Measurements from ENCODE around the gene NR2C2AP. TPM values are rescaled to one million over a fixed set of nuclear protein-coding genes. Genes with fewer than 3 reads are reported as not detected.

NR2C2AP gene
- total and polyA plus RNA-seq, 2 of the 13 experiments (the other 11 are each of a cell fraction or from before 2014, with no cell fraction given), result 12.2 to 26.8 TPM

- TF ChIP-seq ZNF558 (CRISPR knock-in tag; IDR thresholded peaks at IDR 0.05; ENCODE audit: borderline replicate concordance) (peak; percentile 62; the same call in 1 of the 2 replicates), SMYD3 (CRISPR knock-in tag; IDR thresholded peaks at IDR 0.05) (no peak), RXRB (CRISPR knock-in tag; IDR thresholded peaks at IDR 0.05; ENCODE audit: borderline replicate concordance) (peak; percentile 68), ISL2 (CRISPR knock-in tag; IDR thresholded peaks at IDR 0.05) (peak; percentile 64), KDM5B (CRISPR knock-in tag; IDR thresholded peaks at IDR 0.05; ENCODE audit: borderline replicate concordance) (peak; percentile 37; the same call in 1 of the 2 replicates), PAX8 (CRISPR knock-in tag; IDR thresholded peaks at IDR 0.05; ENCODE audit: borderline replicate concordance) (no peak), CTCF (CRISPR knock-in tag; IDR thresholded peaks at IDR 0.05) (no peak), MATR3 (CRISPR knock-in tag; IDR thresholded peaks at IDR 0.05) (no peak), IRF1 (CRISPR knock-in tag; IDR thresholded peaks at IDR 0.05; ENCODE audit: low read depth) (no peak), PHF21A (CRISPR knock-in tag; IDR thresholded peaks at IDR 0.05) (no peak), THAP7 (CRISPR knock-in tag; IDR thresholded peaks at IDR 0.05) (0 out of 2 replicates have a peak, but pooled peaks have one; percentile 41), ETS1 (CRISPR knock-in tag; IDR thresholded peaks at IDR 0.05) (0 out of 2 replicates have a peak, but pooled peaks have one; percentile 65), SPEN (CRISPR knock-in tag; IDR thresholded peaks at IDR 0.05; ENCODE audit: low read depth) (0 out of 2 replicates have a peak, but pooled peaks have one; percentile 29), ZFYVE20 (CRISPR knock-in tag; IDR thresholded peaks at IDR 0.05; ENCODE audit: borderline replicate concordance, low read depth) (no peak), HMG20B (CRISPR knock-in tag; conservative IDR thresholded peaks at IDR 0.05) (0 out of 2 replicates have a peak, but pooled peaks have one; percentile 37), FOXC1 (CRISPR knock-in tag; IDR thresholded peaks at IDR 0.05; ENCODE audit: borderline replicate concordance) (peak; percentile 52; the same call in 1 of the 2 replicates), ZBTB26 (CRISPR knock-in tag; IDR thresholded peaks at IDR 0.05; ENCODE audit: borderline replicate concordance) (peak; percentile 86; the same call in 1 of the 2 replicates), ATF7-NPFF (CRISPR knock-in tag; IDR thresholded peaks at IDR 0.05; ENCODE audit: low read depth) (peak; percentile 48; the same call in 1 of the 2 replicates), MXD3 (CRISPR knock-in tag; IDR thresholded peaks at IDR 0.05) (peak; percentile 82; the same call in 1 of the 2 replicates), POLR2AphosphoS5 (IDR thresholded peaks at IDR 0.05; ENCODE audit: low read depth, low read length) (no peak), ZNF230 (CRISPR knock-in tag; IDR thresholded peaks at IDR 0.05) (peak; percentile 70; the same call in 1 of the 2 replicates)
Measured at GRCh38 chr19:19214892-19215291, 11.7 kb upstream of the NR2C2AP start (continued).

Data from HepG2 (cell line).